GM18502 (cell line): ENCODE measurements around the gene SLC6A11.
A peak's percentile ranks its signal among the peaks of the same experiment; 100 is the strongest.

Experiments used
- ATAC-seq: cut with Tn5 transposase; IDR thresholded peaks from one replicate; pipeline ENCODE4 v1.9.1; 2021; ENCODE audit warnings: mild to moderate bottlenecking; ENCODE audit not compliant: unreplicated experiment, poor library complexity

Gene SLC6A11

GRCh38 chr3:10836676-10837075, 20.6 kb downstream of the SLC6A11 start:
- ATAC-seq = no peak

- no peak for ATAC-seq
Observed at GRCh38 chr3:10837849-10838248, 21.8 kb downstream of the SLC6A11 start.

GRCh38 chr3:10839167-10839566, 23.1 kb downstream of the SLC6A11 start:
- ATAC-seq = no peak

- no peak for ATAC-seq
Observed at GRCh38 chr3:10841100-10841499, 25.1 kb downstream of the SLC6A11 start.

GRCh38 chr3:10843378-10843777, 27.4 kb downstream of the SLC6A11 start:
- no peak for ATAC-seq

- no peak for ATAC-seq
Observed at GRCh38 chr3:10845001-10845761, 29.2 kb downstream of the SLC6A11 start.

GRCh38 chr3:10845839-10846656, 30.0 kb downstream of the SLC6A11 start:
- ATAC-seq = peak; percentile 72

- no peak for ATAC-seq
Observed at GRCh38 chr3:10846657-10846975, 30.6 kb downstream of the SLC6A11 start.

GRCh38 chr3:10848261-10848660, 32.2 kb downstream of the SLC6A11 start:
- ATAC-seq = peak; percentile 56

- ATAC-seq = no peak
Observed at GRCh38 chr3:10852066-10852808, 36.2 kb downstream of the SLC6A11 start.

GRCh38 chr3:10855083-10855870, 39.2 kb downstream of the SLC6A11 start:
- no peak for ATAC-seq

GRCh38 chr3:10855871-10856662, 40.0 kb downstream of the SLC6A11 start:
- no peak for ATAC-seq

- no peak for ATAC-seq
Observed at GRCh38 chr3:10857235-10857634, 41.2 kb downstream of the SLC6A11 start.

- ATAC-seq = no peak
Observed at GRCh38 chr3:10858091-10858490, 42.1 kb downstream of the SLC6A11 start.

- no peak for ATAC-seq
Observed at GRCh38 chr3:10867384-10867783, 51.4 kb downstream of the SLC6A11 start.

- ATAC-seq = no peak
Observed at GRCh38 chr3:10869460-10869859, 53.4 kb downstream of the SLC6A11 start.

GRCh38 chr3:10870296-10870695, 54.3 kb downstream of the SLC6A11 start:
- no peak for ATAC-seq

GRCh38 chr3:10873415-10873814, 57.4 kb downstream of the SLC6A11 start:
- ATAC-seq = no peak

- ATAC-seq = no peak
Observed at GRCh38 chr3:10875914-10876313, 59.9 kb downstream of the SLC6A11 start.
